SH-SY5Y (cell line): ENCODE results near the gene KANK4.

ENCODE experiments used
- GATA2 ChIP-seq: IDR thresholded peaks from 2 replicates; pipeline ENCODE4 v1.6.1; 2011; ENCODE audit warnings: mild to moderate bottlenecking, low read depth, low read length
- GATA3 ChIP-seq: IDR thresholded peaks from 2 replicates; pipeline ENCODE4 v1.6.1; 2011; ENCODE audit warnings: low read depth, mild to moderate bottlenecking, low read length, moderate library complexity

DNA sequence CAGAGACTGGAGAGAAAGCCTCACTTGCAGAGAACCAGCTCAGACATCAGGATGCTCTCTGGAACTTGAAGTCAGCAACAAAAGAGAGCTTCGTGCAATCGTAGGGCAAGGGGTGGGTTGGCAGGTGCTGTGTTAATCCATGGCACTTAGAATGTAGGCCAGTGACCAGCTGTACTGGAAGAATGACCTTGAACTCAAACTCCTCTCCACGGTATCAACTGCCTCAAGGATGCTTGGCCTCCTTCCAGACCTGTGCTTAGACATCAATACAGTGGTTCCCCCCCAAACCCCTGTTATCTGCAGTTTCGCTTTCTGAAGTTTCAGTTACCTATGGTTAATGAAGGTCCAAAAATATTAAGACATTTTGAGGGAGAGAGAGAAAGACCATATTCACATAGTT, 6.5 kb downstream of the KANK4 start:
- TF ChIP-seq GATA3 = no peak
- TF ChIP-seq GATA2 = no peak
